ENCODE measurements around the gene TRIM34. TPM values are rescaled to one million over a fixed set of nuclear protein-coding genes. Genes with fewer than 3 reads are reported as not detected.

TRIM34 gene
- polyA plus RNA-seq, 2 of the 4 experiments (the other 2 are of a cell fraction), result 6.8 to 15.2 TPM

DNA sequence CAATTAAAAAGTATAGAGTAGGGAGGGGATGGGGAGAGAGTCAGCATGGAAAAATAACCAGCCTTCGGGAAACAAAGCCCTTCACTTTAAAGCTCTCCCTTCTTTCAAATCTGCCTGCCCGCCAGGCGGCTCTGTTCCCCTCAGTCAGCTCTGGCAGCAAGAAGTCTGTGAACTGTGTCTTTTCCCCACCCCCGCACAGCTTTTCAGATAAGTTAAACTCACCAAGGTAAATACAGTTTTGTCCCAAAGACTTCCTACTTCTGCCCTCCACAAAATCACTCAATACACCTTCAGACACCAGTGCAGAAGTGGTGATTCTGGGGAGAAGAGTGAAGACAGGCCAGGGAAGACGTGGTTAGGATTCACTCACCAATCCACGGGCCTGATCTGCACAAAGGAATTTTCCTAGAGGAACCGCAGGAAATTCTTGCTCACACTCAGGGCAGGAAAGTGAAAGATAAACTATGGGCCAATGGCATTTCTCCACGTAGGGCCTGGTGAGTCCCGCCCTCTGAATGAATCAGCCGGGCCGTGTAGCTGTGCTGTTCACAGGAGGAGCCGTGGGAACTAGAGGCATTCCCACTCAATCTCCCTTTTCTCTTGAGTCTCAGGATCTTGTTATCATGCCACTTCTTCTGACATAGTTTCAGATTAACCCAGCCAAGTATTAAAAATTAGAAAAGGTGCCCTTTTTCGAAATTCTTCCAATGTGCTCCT lies 60.0 kb downstream of the TRIM34 start, which contains the start of gene TRIM5:
Gene TRIM5 (minus strand): TSS at position 429 of the 717 bp plus-strand sequence. CDS start 4,897 bp downstream, outside the sequence.
- DNase-seq (ENCODE audit: low read depth in 1 of 2, low spot score in 1 of 2), result peak; percentile 94 to 97
- peak; percentile 99 for ATAC-seq
- TF ChIP-seq, protein P1, sequence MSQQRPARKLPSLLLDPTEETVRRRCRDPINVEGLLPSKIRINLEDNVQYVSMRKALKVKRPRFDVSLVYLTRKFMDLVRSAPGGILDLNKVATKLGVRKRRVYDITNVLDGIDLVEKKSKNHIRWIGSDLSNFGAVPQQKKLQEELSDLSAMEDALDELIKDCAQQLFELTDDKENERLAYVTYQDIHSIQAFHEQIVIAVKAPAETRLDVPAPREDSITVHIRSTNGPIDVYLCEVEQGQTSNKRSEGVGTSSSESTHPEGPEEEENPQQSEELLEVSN (IDR thresholded peaks at IDR 0.05; ENCODE audit: borderline replicate concordance, low read depth), result 0 out of 2 replicates have a peak, but pooled peaks have one; percentile 19
- no peak for TF ChIP-seq FOSL2 (IDR thresholded peaks at IDR 0.05)
- peak; percentile 74 for TF ChIP-seq FOSL2 (CRISPR knock-in tag; IDR thresholded peaks at IDR 0.05)
- no peak for TF ChIP-seq ESRRA (IDR thresholded peaks at IDR 0.05; ENCODE audit: borderline replicate concordance, low read length)
- TF ChIP-seq, protein P2, sequence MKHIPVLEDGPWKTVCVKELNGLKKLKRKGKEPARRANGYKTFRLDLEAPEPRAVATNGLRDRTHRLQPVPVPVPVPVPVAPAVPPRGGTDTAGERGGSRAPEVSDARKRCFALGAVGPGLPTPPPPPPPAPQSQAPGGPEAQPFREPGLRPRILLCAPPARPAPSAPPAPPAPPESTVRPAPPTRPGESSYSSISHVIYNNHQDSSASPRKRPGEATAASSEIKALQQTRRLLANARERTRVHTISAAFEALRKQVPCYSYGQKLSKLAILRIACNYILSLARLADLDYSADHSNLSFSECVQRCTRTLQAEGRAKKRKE (CRISPR knock-in tag; IDR thresholded peaks at IDR 0.05; ENCODE audit: low read depth), result no peak
- TF ChIP-seq, protein P3, sequence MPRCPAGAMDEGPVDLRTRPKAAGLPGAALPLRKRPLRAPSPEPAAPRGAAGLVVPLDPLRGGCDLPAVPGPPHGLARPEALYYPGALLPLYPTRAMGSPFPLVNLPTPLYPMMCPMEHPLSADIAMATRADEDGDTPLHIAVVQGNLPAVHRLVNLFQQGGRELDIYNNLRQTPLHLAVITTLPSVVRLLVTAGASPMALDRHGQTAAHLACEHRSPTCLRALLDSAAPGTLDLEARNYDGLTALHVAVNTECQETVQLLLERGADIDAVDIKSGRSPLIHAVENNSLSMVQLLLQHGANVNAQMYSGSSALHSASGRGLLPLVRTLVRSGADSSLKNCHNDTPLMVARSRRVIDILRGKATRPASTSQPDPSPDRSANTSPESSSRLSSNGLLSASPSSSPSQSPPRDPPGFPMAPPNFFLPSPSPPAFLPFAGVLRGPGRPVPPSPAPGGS (IDR thresholded peaks at IDR 0.05), result peak; percentile 57; the same call in 1 of the 3 replicates
- peak; percentile 82 for TF ChIP-seq SMC3 (IDR thresholded peaks at IDR 0.05)
- no peak for TF ChIP-seq SREBF2 (IDR thresholded peaks at IDR 0.05)
- TF ChIP-seq RNF2 (IDR thresholded peaks at IDR 0.05; ENCODE audit: borderline replicate concordance, low read depth), result no peak
- TF ChIP-seq, protein P4, sequence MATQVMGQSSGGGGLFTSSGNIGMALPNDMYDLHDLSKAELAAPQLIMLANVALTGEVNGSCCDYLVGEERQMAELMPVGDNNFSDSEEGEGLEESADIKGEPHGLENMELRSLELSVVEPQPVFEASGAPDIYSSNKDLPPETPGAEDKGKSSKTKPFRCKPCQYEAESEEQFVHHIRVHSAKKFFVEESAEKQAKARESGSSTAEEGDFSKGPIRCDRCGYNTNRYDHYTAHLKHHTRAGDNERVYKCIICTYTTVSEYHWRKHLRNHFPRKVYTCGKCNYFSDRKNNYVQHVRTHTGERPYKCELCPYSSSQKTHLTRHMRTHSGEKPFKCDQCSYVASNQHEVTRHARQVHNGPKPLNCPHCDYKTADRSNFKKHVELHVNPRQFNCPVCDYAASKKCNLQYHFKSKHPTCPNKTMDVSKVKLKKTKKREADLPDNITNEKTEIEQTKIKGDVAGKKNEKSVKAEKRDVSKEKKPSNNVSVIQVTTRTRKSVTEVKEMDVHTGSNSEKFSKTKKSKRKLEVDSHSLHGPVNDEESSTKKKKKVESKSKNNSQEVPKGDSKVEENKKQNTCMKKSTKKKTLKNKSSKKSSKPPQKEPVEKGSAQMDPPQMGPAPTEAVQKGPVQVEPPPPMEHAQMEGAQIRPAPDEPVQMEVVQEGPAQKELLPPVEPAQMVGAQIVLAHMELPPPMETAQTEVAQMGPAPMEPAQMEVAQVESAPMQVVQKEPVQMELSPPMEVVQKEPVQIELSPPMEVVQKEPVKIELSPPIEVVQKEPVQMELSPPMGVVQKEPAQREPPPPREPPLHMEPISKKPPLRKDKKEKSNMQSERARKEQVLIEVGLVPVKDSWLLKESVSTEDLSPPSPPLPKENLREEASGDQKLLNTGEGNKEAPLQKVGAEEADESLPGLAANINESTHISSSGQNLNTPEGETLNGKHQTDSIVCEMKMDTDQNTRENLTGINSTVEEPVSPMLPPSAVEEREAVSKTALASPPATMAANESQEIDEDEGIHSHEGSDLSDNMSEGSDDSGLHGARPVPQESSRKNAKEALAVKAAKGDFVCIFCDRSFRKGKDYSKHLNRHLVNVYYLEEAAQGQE (IDR thresholded peaks at IDR 0.05), result 0 out of 2 replicates have a peak, but pooled peaks have one; percentile 12
- no peak for TF ChIP-seq EHMT2 (IDR thresholded peaks at IDR 0.05; ENCODE audit: low read depth)
- TF ChIP-seq KDM5A (IDR thresholded peaks at IDR 0.05), result no peak
- peak; percentile 57 for TF ChIP-seq PHF8 (IDR thresholded peaks at IDR 0.05; ENCODE audit: borderline replicate concordance, low read depth)
- TF ChIP-seq, protein P5, sequence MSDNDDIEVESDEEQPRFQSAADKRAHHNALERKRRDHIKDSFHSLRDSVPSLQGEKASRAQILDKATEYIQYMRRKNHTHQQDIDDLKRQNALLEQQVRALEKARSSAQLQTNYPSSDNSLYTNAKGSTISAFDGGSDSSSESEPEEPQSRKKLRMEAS (IDR thresholded peaks at IDR 0.05), result peak; percentile 56
- TF ChIP-seq, protein P6, sequence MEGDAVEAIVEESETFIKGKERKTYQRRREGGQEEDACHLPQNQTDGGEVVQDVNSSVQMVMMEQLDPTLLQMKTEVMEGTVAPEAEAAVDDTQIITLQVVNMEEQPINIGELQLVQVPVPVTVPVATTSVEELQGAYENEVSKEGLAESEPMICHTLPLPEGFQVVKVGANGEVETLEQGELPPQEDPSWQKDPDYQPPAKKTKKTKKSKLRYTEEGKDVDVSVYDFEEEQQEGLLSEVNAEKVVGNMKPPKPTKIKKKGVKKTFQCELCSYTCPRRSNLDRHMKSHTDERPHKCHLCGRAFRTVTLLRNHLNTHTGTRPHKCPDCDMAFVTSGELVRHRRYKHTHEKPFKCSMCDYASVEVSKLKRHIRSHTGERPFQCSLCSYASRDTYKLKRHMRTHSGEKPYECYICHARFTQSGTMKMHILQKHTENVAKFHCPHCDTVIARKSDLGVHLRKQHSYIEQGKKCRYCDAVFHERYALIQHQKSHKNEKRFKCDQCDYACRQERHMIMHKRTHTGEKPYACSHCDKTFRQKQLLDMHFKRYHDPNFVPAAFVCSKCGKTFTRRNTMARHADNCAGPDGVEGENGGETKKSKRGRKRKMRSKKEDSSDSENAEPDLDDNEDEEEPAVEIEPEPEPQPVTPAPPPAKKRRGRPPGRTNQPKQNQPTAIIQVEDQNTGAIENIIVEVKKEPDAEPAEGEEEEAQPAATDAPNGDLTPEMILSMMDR (IDR thresholded peaks at IDR 0.05), result peak; percentile 72
- no peak for TF ChIP-seq FOXS1 (CRISPR knock-in tag; IDR thresholded peaks at IDR 0.05)
- no peak; the same call in 1 of the 2 replicates for TF ChIP-seq HOXA7 (CRISPR knock-in tag; IDR thresholded peaks at IDR 0.05)
- TF ChIP-seq RAD21 (conservative IDR thresholded peaks at IDR 0.05 in 1 of 2, IDR thresholded peaks at IDR 0.05 in 1 of 2), result peak; percentile 63 to 67
- TF ChIP-seq TP53 (CRISPR knock-in tag; IDR thresholded peaks at IDR 0.05), result no peak
- TF ChIP-seq JUN (IDR thresholded peaks at IDR 0.05), result peak; percentile 50 to 69; a peak in 3 of 5 replicates
- peak; percentile 54 for TF ChIP-seq POLR2A (IDR thresholded peaks at IDR 0.05; ENCODE audit: low read length)
- TF ChIP-seq EHF (CRISPR knock-in tag; IDR thresholded peaks at IDR 0.05), result no peak
- TF ChIP-seq, protein P7, sequence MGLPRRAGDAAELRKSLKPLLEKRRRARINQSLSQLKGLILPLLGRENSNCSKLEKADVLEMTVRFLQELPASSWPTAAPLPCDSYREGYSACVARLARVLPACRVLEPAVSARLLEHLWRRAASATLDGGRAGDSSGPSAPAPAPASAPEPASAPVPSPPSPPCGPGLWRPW (IDR thresholded peaks at IDR 0.05), result no peak
- 1% methylated on average over 13 of the region's 13 CpGs for WGBS (ENCODE audit: missing lambda C conversion rate)
- Histone ChIP-seq H3K9me3 (no peaks in the 10 kb centered on the region), H3K4me2 (peak within 1 kb of the TSS; percentile 97), H3K4me1 (peaks cover 15% of the 10 kb centered on the region; the same call in 2 of the 3 replicates), H3K4me3 (peak within 1 kb of the TSS; percentile 47), H3K27ac (peak within 1 kb of the TSS; percentile 88 to 90)
- ChIA-PET CTCF (interaction anchor here (0.7 to 2.8 kb wide), 22 partner anchors 9 to 253 kb away, joined by 3 to 34 read pairs (median 4); partner anchors contain the start of gene OR56B1), POLR2A (interaction anchor here (0.7 to 1.4 kb wide), 7 partner anchors 60 to 89 kb away, joined by 3 to 26 read pairs (median 5); partner anchors contain the start of gene TRIM34)
- FAIRE-seq, result no peak
